Stimulated activated CD4-positive, alpha-beta T cell treated with anti-CD3 and anti-CD28 coated beads, Interleukin-12 subunit alpha, Interleukin-12 subunit beta, amount 100 ng/mL, for 24 hours (primary cell): ENCODE data around the gene NNAT.
"Not testable (repeated sequence)": the region's sequence is repeated elsewhere in the genome, so short reads cannot be mapped to it uniquely, and the experiment has no call there.

Source experiments
- DNase-seq, 2 experiments: peaks; one replicate each; pipeline ENCODE4 v3.0.0-alpha.2; 2020; ENCODE audit warnings: low read depth in 2 of 2

The NNAT gene

DNA sequence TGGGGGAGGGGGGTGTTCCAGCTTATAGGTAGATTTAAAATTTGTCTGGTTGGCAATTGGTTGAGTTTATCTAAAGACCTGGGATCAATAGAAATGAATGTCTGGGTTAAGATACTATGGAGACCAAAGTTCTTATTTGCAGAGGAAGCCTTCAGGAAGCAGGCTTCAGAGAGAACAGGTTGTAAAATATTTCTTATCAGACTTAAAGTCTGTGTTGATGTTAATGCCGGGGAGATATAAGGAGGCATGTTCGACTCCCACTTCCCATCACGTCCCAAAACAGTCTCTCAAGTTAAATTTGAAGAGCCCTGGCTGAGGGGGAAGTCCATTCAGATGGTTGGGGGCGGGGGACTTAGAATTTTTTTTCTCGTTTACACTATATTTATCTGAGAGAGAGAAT, 19.0 kb downstream of the NNAT start:
- DNase-seq: no peak

GRCh38 chr20:37540838-37541237, 19.8 kb downstream of the NNAT start:
- not testable (repeated sequence) for DNase-seq

GRCh38 chr20:37541326-37541725, 20.3 kb downstream of the NNAT start:
- no peak for DNase-seq

DNA sequence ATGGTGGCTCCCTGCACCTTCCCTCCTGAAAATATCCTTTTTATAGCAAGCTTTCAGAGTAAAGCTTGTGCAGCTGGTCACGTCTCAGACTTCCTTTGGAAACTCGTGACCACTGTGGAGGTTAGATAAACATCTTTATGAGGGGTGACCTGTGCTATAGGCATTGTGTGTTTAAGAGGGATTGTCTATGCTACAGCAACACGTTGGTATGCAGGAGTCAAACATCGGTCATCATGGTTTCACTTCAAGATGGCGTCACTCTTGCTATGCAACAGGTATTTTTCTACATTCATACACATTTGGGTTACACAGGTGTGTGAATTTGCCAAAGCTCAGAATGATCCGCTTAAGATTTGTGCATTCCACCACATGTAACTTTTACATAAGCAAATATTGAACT, 21.2 kb downstream of the NNAT start:
- no peak for DNase-seq

- no peak for DNase-seq
These were observed 22.8 kb downstream of the NNAT start for GRCh38 chr20:37543828-37544227.

GRCh38 chr20:37544386-37544785, 23.3 kb downstream of the NNAT start:
- no peak for DNase-seq

DNA sequence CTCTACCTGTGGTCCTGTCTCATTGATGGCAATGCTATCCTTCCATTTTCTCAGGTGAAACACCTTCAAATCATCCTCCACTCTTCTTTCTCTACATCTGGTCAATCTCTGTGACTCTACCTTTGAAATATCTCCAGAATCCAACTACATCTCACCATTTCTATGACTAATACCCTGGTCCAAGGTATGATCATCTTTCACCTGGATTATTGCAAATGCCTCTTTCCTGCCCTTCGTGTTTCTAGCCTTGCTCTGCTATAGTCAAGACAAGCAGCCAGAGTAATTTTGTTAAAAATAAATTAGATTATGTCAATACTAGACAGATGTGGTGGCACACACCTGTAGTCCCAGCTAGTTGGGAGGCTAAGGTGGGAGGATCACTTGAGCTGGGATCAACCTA, 24.5 kb downstream of the NNAT start:
- no peak for DNase-seq

DNA sequence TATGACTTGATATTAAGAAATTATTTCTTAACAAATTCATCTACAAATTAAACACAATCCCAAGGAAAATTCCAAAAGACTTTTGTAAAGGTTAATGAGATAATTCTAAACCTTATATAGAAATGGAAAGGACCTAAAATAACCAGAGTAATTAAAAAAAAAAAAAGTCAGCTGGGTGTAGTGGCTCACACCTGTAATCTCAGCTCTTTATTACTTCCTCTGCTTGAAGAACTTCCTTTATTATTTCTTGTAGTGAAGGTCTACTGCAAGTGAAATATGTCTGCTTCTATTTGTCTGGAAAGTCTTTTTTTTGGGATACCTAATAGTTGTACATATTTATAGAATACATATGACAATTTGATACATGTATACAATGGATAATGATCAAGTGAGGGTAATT, 26.9 kb downstream of the NNAT start:
- no peak for DNase-seq

DNA sequence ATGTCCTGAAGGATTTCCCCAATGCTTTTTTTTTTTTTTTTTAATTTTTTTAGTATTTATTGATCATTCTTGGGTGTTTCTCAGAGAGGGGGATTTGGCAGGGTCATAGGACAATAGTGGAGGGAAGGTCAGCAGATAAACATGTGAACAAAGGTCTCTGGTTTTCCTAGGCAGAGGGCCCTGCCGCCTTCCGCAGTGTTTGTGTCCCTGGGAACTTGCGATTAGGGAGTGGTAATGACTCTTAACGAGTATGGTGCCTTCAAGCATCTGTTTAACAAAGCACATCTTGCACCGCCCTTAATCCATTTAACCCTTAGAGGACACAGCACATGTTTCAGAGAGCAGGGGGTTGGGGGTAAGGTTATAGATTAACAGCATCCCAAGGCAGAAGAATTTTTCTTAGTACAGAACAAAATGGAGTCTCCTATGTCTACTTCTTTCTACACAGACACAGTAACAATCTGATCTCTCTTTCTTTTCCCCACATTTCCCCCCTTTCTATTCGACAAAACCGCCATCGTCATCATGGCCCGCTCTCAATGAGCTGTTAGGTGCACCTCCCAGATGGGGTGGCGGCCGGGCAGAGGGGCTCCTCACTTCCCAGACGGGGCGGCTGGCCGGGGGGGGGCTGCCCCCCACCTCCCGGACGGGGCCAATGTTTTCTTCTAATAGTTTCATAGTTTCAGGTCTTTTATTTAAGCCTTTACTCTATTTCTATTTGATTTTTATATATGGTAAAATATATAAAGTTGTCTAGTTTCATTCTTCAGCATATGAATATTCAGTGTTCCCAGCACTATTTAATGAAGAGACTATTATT, 29.3 kb downstream of the NNAT start:
- DNase-seq: not testable (repeated sequence)

DNA sequence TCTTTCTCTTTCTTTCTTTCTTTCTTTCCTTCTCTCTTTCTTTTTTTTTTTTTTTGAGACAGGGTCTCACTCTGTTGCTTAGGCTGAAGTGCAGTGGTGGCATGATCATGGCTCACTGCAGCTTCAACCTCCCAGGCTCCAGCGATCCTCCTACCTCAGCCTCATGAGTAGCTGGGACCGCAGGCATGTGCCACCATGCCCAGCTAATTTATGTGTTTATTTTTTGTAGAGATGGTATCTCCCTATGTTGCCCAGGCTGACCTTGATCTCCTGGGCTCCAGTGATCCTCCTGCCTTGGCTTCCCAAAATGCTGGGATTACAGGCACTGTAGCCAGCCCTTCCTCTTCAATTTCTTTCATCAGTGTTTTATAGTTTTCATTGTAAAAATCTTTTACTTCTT, 30.6 kb downstream of the NNAT start:
- DNase-seq: not testable (repeated sequence)

DNA sequence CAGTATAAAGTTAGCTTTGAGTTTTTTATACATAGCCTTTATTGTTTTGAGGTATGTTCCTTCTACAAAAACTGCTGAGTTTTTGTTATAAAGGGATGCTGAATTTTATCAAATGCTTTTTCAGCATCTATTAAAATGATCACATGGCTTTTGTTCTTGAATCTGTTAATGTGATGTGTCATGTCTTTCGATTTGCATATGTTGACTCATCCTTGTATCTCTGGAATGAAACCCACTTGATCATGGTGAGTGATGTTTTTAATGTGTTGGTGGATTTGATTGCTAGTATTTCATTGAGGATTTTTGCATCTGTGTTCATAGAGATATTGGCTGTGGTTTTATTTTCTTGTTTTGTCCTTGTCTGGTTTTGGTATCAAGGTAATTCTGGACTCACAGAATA, 31.4 kb downstream of the NNAT start:
- no peak for DNase-seq

DNA sequence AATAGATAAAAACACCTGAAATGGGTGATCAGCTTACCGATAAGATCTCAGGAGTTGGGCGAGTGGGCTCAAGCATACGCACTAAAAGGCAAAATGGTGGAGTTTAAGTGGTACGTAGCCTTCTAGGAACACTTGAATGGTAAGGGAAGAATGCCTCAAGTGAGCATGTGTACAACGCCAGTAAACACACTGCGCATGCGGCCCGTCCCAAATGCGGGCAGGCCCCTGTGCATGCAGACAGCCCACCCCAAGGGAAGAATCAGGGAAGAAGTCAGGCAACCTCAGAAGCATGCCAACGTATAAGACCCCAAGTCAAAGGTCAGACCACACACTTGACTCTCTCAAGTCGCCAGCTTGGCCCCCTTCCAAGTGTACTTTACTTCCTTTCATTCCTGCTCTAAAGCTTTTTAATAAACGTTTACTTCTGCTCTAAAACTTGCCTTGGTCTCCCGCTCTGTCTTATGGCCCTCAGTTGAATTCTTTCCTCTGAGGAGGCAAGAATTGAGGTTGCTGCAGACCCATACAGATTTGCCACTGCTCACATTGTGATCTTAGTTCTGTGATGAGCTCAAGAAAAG, 33.8 kb downstream of the NNAT start:
- DNase-seq: not testable (repeated sequence)

- no peak for DNase-seq
These were observed 35.5 kb downstream of the NNAT start for GRCh38 chr20:37556538-37556937.

GRCh38 chr20:37558306-37558705, 37.3 kb downstream of the NNAT start:
- no peak for DNase-seq

GRCh38 chr20:37558779-37559178, 37.7 kb downstream of the NNAT start:
- no peak for DNase-seq

- DNase-seq: no peak
These were observed 38.4 kb downstream of the NNAT start for GRCh38 chr20:37559312-37560027.

DNA sequence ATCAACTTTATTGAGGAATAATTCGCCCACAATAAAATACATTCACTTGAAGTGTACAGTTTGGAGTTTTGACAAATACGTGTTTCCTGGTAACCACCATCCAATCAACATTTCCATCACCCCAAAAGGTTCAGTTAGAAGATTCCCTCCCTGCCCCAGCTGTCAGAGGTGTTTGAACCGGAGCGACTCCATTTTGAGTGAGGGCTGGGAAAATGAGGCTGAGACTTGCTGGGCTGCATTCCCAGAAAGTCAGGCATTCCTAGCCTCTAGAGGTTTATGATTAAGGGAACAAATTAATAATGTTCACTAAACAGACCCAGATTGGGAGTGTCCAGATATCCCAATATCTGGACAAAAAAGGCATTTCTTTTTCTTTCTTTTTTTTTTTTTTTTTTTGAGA, 39.6 kb downstream of the NNAT start:
- DNase-seq: no peak

DNA sequence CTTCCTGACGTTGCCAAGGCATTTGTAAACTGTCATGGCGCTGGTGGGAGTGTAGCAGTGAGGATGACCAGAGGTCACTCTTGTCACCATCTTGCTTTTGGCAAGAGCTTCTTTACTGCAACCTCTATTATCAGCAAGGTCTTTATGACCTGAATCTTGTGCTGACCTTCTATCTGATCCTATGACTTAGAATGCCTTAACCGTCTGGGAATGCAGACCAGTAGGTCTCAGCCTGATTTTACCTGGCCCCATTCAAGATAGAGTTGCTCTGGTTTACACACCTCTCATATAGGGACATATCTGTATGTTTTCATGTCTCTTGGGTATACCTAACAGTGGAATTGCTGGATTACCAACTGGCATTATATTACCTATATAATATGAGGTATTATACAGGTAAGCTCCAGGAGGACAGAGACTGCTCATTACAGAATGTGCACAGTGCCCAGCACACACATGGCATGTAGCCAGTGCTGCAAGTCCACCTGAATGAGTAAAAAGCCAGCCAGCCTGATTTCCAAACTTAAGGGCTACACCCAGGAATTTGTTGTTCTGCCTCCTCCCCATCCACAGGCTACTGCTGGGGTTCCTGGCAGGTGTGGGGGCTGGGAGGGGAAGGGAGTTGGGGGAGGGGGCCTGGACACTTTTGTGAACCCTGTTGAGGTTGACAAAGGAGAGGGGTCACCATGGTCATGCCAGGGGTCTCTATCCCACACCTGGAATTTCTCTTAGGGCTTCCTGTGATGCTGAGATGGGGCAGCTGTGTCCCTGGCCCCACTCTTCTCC, 41.8 kb downstream of the NNAT start:
- no peak for DNase-seq

DNA sequence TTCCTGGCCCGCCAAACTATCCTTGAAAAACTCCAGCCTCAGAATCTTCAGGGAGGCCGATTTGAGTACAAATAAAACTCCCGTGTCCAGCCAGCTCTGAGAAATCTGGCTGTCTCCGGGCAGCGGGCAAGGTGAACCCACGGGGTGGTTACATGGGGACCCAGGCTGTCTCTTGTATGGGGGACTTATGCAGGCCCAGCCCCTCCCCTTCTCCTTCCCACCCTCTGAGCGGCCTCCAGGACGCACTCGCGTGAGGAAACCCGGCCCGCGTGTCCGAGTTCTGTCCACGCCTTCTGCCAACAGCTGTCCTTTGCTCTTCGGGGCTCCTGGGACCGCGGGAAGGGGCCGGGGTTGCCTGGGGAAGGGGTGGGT, 43.0 kb downstream of the NNAT start:
- DNase-seq: no peak

GRCh38 chr20:37564388-37565133, 43.5 kb downstream of the NNAT start:
- peak in 1 of 2 experiments; percentile 44 for DNase-seq

GRCh38 chr20:37565134-37565811, 44.2 kb downstream of the NNAT start:
- no peak for DNase-seq
